Fibroblast of villous mesenchyme (primary cell): ENCODE measurements around the gene UBE3D. TPM values are rescaled to one million over a fixed set of nuclear protein-coding genes. Genes with fewer than 3 reads are reported as not detected.

Experiments used
- DNase-seq: peaks from one replicate; pipeline ENCODE4 v3.0.0-alpha.2; 2010; ENCODE audit warnings: low read depth
- H3K4me3 ChIP-seq: 2 replicates; pipeline ENCODE4 v1.5.1; 2011; ENCODE audit warnings: low read depth, mild to moderate bottlenecking, low read length
- CTCF ChIP-seq: IDR thresholded peaks from 2 replicates; pipeline ENCODE4 v1.5.1; 2012; ENCODE audit warnings: low read depth, mild to moderate bottlenecking, low read length; ENCODE audit not compliant: insufficient read depth
- total RNA-seq: library from RNA; depleted of rRNA; stranded (reverse); fragments of >200 nt; gene quantifications from 2 replicates; pipeline ENCODE4 v1.2.3, GENCODE V29; 2012

UBE3D gene
- total RNA-seq, 1 donor = 9.5 TPM

- H3K4me3 ChIP-seq = no peak overlapping the region
- DNase-seq = no peak
- TF ChIP-seq CTCF = no peak
Observed at GRCh38 chr6:82968708-82969107, 96.9 kb downstream of the UBE3D start.

DNA sequence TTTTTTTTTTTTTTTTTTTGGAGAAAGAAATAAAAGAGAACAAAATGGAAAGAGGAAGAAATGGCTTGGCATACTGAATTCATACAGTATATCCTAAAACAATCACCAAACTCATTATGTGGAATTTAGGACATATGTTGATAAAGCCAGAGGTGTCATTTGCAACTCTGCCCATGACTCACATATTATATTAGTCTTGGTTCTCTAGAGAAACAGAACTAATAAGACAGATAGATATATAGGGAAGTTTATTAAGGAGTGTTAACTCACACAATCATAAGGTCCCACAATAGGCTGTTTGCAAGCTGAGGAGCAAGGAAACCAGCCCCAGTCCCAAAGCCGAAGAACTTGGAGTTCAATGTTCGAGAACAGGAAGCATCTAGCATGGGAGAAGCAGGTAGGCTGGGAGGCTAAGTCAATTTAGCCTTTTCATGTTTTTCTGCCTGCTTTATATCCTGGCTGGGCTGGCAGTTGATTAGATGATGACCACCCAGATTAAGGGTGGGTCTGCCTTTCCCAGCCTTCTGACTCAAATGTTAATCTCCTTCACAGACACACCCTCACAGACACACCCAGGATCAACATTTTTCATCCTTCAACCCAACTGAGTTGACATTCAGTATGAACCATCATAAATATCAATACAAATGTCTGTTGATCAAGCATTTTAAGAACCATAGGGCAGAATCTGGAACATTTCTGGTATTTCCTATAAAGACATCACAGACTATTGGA is 102.3 kb downstream of the UBE3D start:
- DNase-seq = no peak
- no peak overlapping the region for H3K4me3 ChIP-seq
- no peak for TF ChIP-seq CTCF

DNA sequence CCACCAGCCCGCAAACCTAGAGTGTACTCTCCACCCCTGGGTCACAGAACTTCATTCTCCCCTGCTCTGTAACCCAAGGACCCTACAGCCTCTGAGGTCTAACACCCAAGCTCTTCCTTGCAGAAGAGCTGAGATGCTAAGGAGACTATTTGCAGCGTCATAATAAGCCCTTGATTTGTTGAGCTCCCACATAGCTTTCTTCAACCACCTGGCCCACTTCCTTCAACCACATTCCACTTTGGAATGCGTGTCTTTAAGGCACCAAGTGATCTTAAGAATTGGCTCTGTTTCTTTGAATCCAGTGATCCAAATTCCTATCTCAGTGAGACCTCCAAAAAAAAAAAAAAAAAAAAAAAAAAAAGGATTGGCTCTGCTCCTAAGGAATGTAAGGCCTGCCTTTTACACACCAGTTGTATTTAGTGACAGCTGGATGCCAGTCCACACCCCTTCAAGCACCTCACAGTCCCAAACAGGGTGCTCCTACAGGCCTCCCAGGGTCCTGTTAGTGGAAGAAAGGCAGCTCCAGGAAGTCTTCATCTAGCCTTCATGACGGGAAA is 106.2 kb downstream of the UBE3D start:
- TF ChIP-seq CTCF = no peak
- H3K4me3 ChIP-seq = no peak overlapping the region
- peak; percentile 34 for DNase-seq

DNA sequence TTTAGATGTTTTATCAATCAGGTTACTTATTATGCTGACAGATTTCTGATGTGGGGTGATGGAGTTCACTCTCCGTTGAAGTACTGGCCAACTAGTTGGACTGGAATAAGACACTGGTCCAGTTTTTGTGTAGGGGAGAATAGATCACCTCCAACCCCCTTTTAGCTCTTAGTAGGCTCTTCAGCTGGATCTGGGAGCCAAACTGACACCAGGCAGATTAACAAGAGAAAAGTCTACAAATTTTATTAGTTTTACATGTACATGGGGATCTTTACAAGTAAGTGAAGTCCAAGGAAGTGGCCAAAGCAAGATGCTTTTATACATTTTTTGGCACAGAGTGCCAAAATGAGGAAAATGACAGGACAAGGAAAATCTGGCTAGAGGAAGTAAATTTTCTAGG is 107.1 kb downstream of the UBE3D start:
- no peak for DNase-seq
- H3K4me3 ChIP-seq = no peak overlapping the region
- TF ChIP-seq CTCF = no peak

DNA sequence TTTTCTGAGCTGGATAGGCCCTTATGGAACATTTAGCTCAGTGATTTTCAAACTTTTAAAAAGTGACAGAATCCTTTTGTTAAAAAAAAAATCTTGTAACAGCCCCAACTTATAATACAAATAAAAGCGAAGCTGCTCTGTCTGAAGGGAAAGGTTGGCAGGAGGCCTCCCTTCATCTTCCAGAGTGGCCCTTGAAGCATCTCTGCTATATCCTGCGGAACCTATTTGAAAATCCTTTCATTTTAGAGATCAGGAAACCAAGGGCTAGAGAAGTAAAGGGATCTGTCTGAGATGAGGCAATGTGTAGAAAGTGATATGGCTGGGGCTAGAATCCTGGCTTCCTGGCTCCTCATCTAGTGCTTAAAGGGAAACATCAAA is 107.8 kb downstream of the UBE3D start:
- TF ChIP-seq CTCF = no peak
- DNase-seq = peak; percentile 40
- H3K4me3 ChIP-seq = no peak overlapping the region

DNA sequence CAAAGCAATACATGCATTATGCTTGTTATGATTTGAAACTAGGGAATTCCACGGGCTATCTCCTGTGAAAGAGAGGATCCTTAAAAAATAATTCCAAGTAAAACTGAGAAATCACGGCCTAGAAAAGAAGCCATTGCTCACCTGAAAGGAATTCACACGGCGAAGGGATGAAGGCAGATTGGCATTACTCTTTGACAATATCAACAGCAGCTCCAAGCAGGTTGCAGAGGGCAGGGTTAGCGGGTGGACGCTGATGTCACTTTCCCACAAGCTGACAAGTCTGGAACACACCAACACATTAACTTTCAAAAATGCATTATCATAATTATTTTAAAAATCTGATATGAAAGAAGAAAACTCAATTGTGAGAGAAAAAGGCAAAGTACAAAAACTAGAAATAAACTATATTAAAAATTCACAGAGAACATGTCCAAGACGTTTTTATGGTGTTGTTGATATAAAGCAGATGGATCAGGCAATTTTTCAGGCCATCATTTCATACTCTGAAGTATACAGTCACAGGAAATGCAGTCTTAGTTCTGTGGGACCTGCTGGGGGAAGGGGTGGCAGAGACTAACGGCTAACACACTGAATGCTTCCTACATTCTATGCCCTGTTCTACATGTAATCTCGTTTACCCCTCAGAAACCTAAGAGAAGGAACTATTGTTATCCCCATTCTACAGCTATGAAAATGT is 108.3 kb downstream of the UBE3D start:
- peak; percentile 86 for DNase-seq
- H3K4me3 ChIP-seq = no peak overlapping the region
- TF ChIP-seq CTCF = no peak
